K562 (cell line): ENCODE data around the gene METTL24. TPM values are rescaled to one million over a fixed set of nuclear protein-coding genes. Genes with fewer than 3 reads are reported as not detected.

Experiments used
- ATAC-seq: fragments of 200-7000 bp; cut with Tn5 transposase; 3 replicates; pipeline ENCODE4 v1.9.1; 2020; ENCODE audit warnings: moderate library complexity
- BruUV-seq: library from RNA; stranded (reverse); fragments of 400-500 nt; replicated peaks from 2 replicates; lab custom pipeline; 2021; lab: Mats Ljungman, UMichigan
- CTCF ChIA-PET: fragments of 300-600 bp; formaldehyde crosslinking; extraction: SDS; loops from one replicate; lab custom pipeline; 2021; ENCODE audit warnings: low intra/inter-chr PET ratio; lab: Yijun Ruan, JAX
- POLR2A ChIA-PET: fragments of 300-600, 350-650 bp; sonication (Branson Sonifier 250); formaldehyde crosslinking; extraction: SDS; loops from one replicate; lab custom pipeline; 2021; ENCODE audit warnings: antibody characterized with exemption, inconsistent platforms; lab: Yijun Ruan, JAX
- DNase-seq, 4 experiments: peaks; one replicate each; pipeline versions ENCODE4 v3.0.0 to v3.0.0-alpha.2; 2011 to 2018; ENCODE audit warnings: low spot score in 3 of 4, mixed read lengths in 3 of 4; ENCODE audit errors: extremely low read depth in 1 of 4
- FAIRE-seq: peaks from 2 replicates; lab custom pipeline; 2011; peaks lifted over from hg19 to GRCh38; lab: Jason Lieb, UNC
- H2AFZ ChIP-seq: 2 replicates; pipeline ENCODE4 v1.6.0; 2011; ENCODE audit warnings: low read depth, low read length, control low read depth, inconsistent platforms
- H3K27ac ChIP-seq: fragments of 200-600 bp; 3 replicates; pipeline ENCODE4 v1.8.0; 2011; ENCODE audit warnings: low read depth, mild to moderate bottlenecking, control low read depth, inconsistent platforms, low read length, moderate library complexity, mixed read lengths; ENCODE audit errors: extremely low read depth
- H3K27me3 ChIP-seq, 2 experiments: fragments of 300-600 bp in 1 of 2; 2 replicates in 1 of 2; 3 replicates in 1 of 2; pipeline versions ENCODE4 v1.6.0 to v1.8.0; 2011; ENCODE audit warnings: inconsistent platforms in 2 of 2, low read length in 2 of 2, mild to moderate bottlenecking in 1 of 2, mixed read lengths in 1 of 2, moderate library complexity in 1 of 2; ENCODE audit not compliant: control insufficient read depth in 2 of 2, insufficient read depth in 2 of 2
- H3K36me3 ChIP-seq: fragments of 300-600 bp; 3 replicates; pipeline ENCODE4 v1.8.0; 2011; ENCODE audit warnings: mild to moderate bottlenecking, low read length, inconsistent platforms; ENCODE audit not compliant: control insufficient read depth, insufficient read depth
- H3K4me1 ChIP-seq, 2 experiments: fragments of 200-600 bp in 1 of 2; replicated peaks in 1 of 2; 2 replicates in 1 of 2; 3 replicates in 1 of 2; pipeline versions ENCODE4 v1.5.1 to v1.8.0; 2011; ENCODE audit warnings: inconsistent platforms in 2 of 2, low read length in 2 of 2, mild to moderate bottlenecking in 1 of 2, mixed read lengths in 1 of 2, moderate library complexity in 1 of 2; ENCODE audit not compliant: control insufficient read depth in 2 of 2, insufficient read depth in 2 of 2
- H3K4me2 ChIP-seq: 2 replicates; pipeline ENCODE4 v1.6.1; 2011; ENCODE audit warnings: low read length, control low read depth, inconsistent platforms, mixed read lengths; ENCODE audit not compliant: insufficient read depth
- H3K4me3 ChIP-seq: fragments of 200-600 bp; sonication (generic), shearing (Covaris generic); 2 replicates; pipeline ENCODE4 v1.5.1; 2016; ENCODE audit warnings: control low read depth, inconsistent platforms
- H3K79me2 ChIP-seq: fragments of 200-600 bp; 3 replicates; pipeline ENCODE4 v1.8.0; 2011; ENCODE audit warnings: low read length, inconsistent platforms; ENCODE audit not compliant: control insufficient read depth, insufficient read depth
- H3K9ac ChIP-seq, 2 experiments: 2 replicates each; pipeline versions ENCODE4 v1.6.0 to v1.6.1; 2011; ENCODE audit warnings: low read depth in 2 of 2, low read length in 2 of 2, control low read depth in 1 of 2, inconsistent platforms in 1 of 2, mild to moderate bottlenecking in 1 of 2, mixed read lengths in 1 of 2; ENCODE audit not compliant: insufficient read depth in 1 of 2
- H3K9me1 ChIP-seq: one replicate; pipeline ENCODE4 v1.6.0; 2011; ENCODE audit warnings: inconsistent platforms, mild to moderate bottlenecking, low read length, moderate library complexity; ENCODE audit not compliant: control insufficient read depth, insufficient read depth
- H3K9me3 ChIP-seq: replicated peaks from 2 replicates; pipeline ENCODE4 v1.5.1; 2011; ENCODE audit warnings: low read depth, low read length, inconsistent platforms; ENCODE audit not compliant: control insufficient read depth, insufficient read depth
- H4K20me1 ChIP-seq: replicated peaks from 2 replicates; pipeline ENCODE4 v1.6.1; 2011; ENCODE audit warnings: low read length, inconsistent platforms, mixed read lengths; ENCODE audit not compliant: control insufficient read depth, insufficient read depth
- CBFA2T3 ChIP-seq: fragments of 450-650 bp; IDR thresholded peaks from 2 replicates; pipeline ENCODE4 v1.6.1; 2017
- CHAMP1 ChIP-seq: fragments of 450-650 bp; IDR thresholded peaks from 2 replicates; pipeline ENCODE4 v1.6.1; 2016; ENCODE audit warnings: mild to moderate bottlenecking
- CTCFL ChIP-seq: IDR thresholded peaks from 2 replicates; pipeline ENCODE4 v1.6.1; 2011; ENCODE audit warnings: borderline replicate concordance, low read depth, mild to moderate bottlenecking, moderate library complexity, low read length; ENCODE audit not compliant: insufficient read depth, poor library complexity, severe bottlenecking
- CXXC5 ChIP-seq: fragments of 250-450 bp; sonication (Bioruptor Pico); IDR thresholded peaks from 2 replicates; pipeline ENCODE4 v1.8.0; 2022; ENCODE audit warnings: inconsistent platforms, mild to moderate bottlenecking, moderate library complexity
- ETS2 ChIP-seq: IDR thresholded peaks from 2 replicates; pipeline ENCODE4 v1.6.1; 2016; ENCODE audit warnings: borderline replicate concordance, missing genetic modification characterization, mild to moderate bottlenecking, moderate library complexity, missing compliant biosample characterization; ENCODE audit not compliant: poor library complexity, severe bottlenecking
- ILK ChIP-seq: fragments of 450-650 bp; IDR thresholded peaks from 2 replicates; pipeline ENCODE4 v1.6.1; 2016; ENCODE audit warnings: missing genetic modification characterization, low read depth, mild to moderate bottlenecking, missing compliant biosample characterization, moderate library complexity, borderline replicate concordance
- KAT8 ChIP-seq: fragments of 450-650 bp; IDR thresholded peaks from 2 replicates; pipeline ENCODE4 v1.6.1; 2016; ENCODE audit warnings: low read depth, mild to moderate bottlenecking
- MTF1 ChIP-seq: fragments of 250-450 bp; sonication (Bioruptor Pico); IDR thresholded peaks from 2 replicates; pipeline ENCODE4 v1.9.0; 2021; ENCODE audit warnings: moderate library complexity, mild to moderate bottlenecking, inconsistent platforms, borderline replicate concordance
- NCOA2 ChIP-seq, 2 experiments: fragments of 450-650 bp; IDR thresholded peaks; 2 replicates each; pipeline ENCODE4 v1.6.1; 2018; ENCODE audit warnings: mild to moderate bottlenecking in 2 of 2, moderate library complexity in 1 of 2; ENCODE audit not compliant: partially characterized antibody in 2 of 2
- NR3C1 ChIP-seq: sonication (generic); formaldehyde crosslinking; IDR thresholded peaks from 2 replicates; pipeline ENCODE4 v1.8.1; 2022; ENCODE audit warnings: missing genetic modification reagents
- RAD21 ChIP-seq, 2 experiments: fragments of 250-450 bp in 1 of 2; fragments of 450-650 bp in 1 of 2; sonication (Bioruptor Pico) in 1 of 2; formaldehyde crosslinking in 1 of 2; IDR thresholded peaks in 1 of 2; conservative IDR thresholded peaks in 1 of 2; 2 replicates each; pipeline versions ENCODE4 v1.4.0 to v1.8.0; 2020 to 2022; ENCODE audit warnings: mild to moderate bottlenecking in 2 of 2, moderate library complexity in 1 of 2
- SOX6 ChIP-seq: fragments of 450-650 bp; IDR thresholded peaks from 2 replicates; pipeline ENCODE4 v1.6.1; 2014; ENCODE audit warnings: mild to moderate bottlenecking
- SRSF1 ChIP-seq: fragments of 200-400 bp; formaldehyde crosslinking; IDR thresholded peaks from 2 replicates; pipeline ENCODE4 v1.6.1; 2017; ENCODE audit warnings: mild to moderate bottlenecking, low read depth, low read length, moderate library complexity
- STAT5A ChIP-seq: IDR thresholded peaks from 2 replicates; pipeline ENCODE4 v1.6.1; 2012; ENCODE audit warnings: low read length, inconsistent platforms, borderline replicate concordance
- THRA ChIP-seq: fragments of 450-650 bp; IDR thresholded peaks from 2 replicates; pipeline ENCODE4 v1.6.1; 2017; ENCODE audit warnings: mild to moderate bottlenecking, moderate library complexity
- ZC3H4 ChIP-seq: sonication (generic); formaldehyde crosslinking; IDR thresholded peaks from 2 replicates; pipeline ENCODE4 v1.9.0; 2021; ENCODE audit warnings: missing genetic modification reagents, borderline replicate concordance
- ZFP36 ChIP-seq: fragments of 150-350 bp; IDR thresholded peaks from 2 replicates; pipeline ENCODE4 v1.6.1; 2018; ENCODE audit warnings: low read length, low read depth; ENCODE audit not compliant: partially characterized antibody
- ZKSCAN1 ChIP-seq: fragments of 150-350 bp; IDR thresholded peaks from 2 replicates; pipeline ENCODE4 v1.6.1; 2016; ENCODE audit warnings: low read depth, low read length
- whole genome bisulfite sequencing: fragments of 100-300 bp; shearing (Covaris generic); methylation state at CpG from one replicate; pipeline ENCODE4 v1.1.6; 2016; ENCODE audit warnings: low coverage, mixed read lengths; ENCODE audit not compliant: insufficient coverage; ENCODE audit errors: missing lambda C conversion rate; 5-methylcytosine and 5-hydroxymethylcytosine counted together
- in situ Hi-C: fragments of 300-500 bp; cut with MboI; formaldehyde crosslinking; loops from 4 replicates; pipeline ENCODE4 v1.15.0; 2018; ENCODE audit warnings: inconsistent platforms, mixed read lengths
- intact Hi-C: fragments of 100-400 bp; cut with micrococcal nuclease; formaldehyde crosslinking; loops from 2 replicates; pipeline ENCODE4 v1.14.2; 2022
- polyA plus RNA-seq, 8 experiments: library from polyadenylated mRNA; depleted of rRNA in 4 of 8; stranded (reverse) in 5 of 8; unstranded in 3 of 8; fragments of >200 nt; fragmentation: Nextera tagmentation in 2 of 8; fragmentation: Illumina TruSeq in 1 of 8; extraction: Ambion mirVana in 2 of 8; extraction: Trizol in 1 of 8; gene quantifications; 2 replicates each; pipeline versions ENCODE4 v1.2.1 to v1.2.3, GENCODE V29; 2011 to 2014; ENCODE audit warnings: inconsistent platforms in 1 of 8, missing spikeins in 1 of 8
- total RNA-seq, 7 experiments: library from RNA; depleted of rRNA in 6 of 7; stranded (reverse); fragments of >200 nt in 6 of 7; fragmentation: Illumina TruSeq in 2 of 7; extraction: Trizol in 2 of 7; gene quantifications; 2 replicates each; pipeline versions ENCODE4 v1.2.1 to v1.2.3, GENCODE V29; 2011 to 2021; ENCODE audit warnings: low replicate concordance in 1 of 7

METTL24 gene
- total and polyA plus RNA-seq, 9 of the 15 experiments (the other 6 are each of a cell fraction or from before 2014, with no cell fraction given): not detected

GRCh38 chr6:110246378-110246777, 111.8 kb downstream of the METTL24 start:
- Histone ChIP-seq H3K4me3 (no peak overlapping the region), H3K4me2 (no peak overlapping the region), H3K79me2 (no peaks in the 10 kb centered on the region), H3K27ac (no peak overlapping the region), H2AFZ (no peak overlapping the region), H3K27me3 (no peaks in the 10 kb centered on the region; a peak in 1 of 5 replicates), H3K4me1 (no peaks in the 10 kb centered on the region), H3K9ac (no peak overlapping the region), H4K20me1 (no peaks in the 10 kb centered on the region), H3K36me3 (no peaks in the 10 kb centered on the region), H3K9me1 (no peaks in the 10 kb centered on the region), H3K9me3 (no peaks in the 10 kb centered on the region)
- in situ Hi-C loops (no loop called here), intact Hi-C loops (no loop called here)
- no peak for ATAC-seq
- WGBS: 0% methylated on average over 3 of the region's 3 CpGs
- no peak for TF ChIP-seq CXXC5 (CRISPR knock-in tag)
- no peak for TF ChIP-seq CHAMP1
- no peak for TF ChIP-seq MTF1 (CRISPR knock-in tag)
- no peak for TF ChIP-seq CTCFL
- TF ChIP-seq ZKSCAN1: no peak
- no peak for TF ChIP-seq RAD21 (CRISPR knock-in tag; conservative IDR thresholded peaks at IDR 0.05 in 1 of 2, IDR thresholded peaks at IDR 0.05 in 1 of 2)
- no peak for TF ChIP-seq THRA
- TF ChIP-seq SOX6: no peak
- TF ChIP-seq ZC3H4 (CRISPR knock-in tag): no peak
- TF ChIP-seq STAT5A: no peak
- no peak for TF ChIP-seq NR3C1
- no peak for TF ChIP-seq CBFA2T3
- no peak for TF ChIP-seq ZFP36
- no peak for TF ChIP-seq ILK (tag)
- no peak for TF ChIP-seq ETS2 (tag)
- no peak for TF ChIP-seq SRSF1
- TF ChIP-seq NCOA2 (IDR thresholded peaks at IDR 0.05; ENCODE audit: partially characterized antibody in 2 of 2): no peak
- no peak for TF ChIP-seq KAT8
- CTCF ChIA-PET: no interaction called here
- no TSS peak for BruUV-seq
- POLR2A ChIA-PET: no interaction called here
- no peak for DNase-seq
- FAIRE-seq: no peak
